Heart left ventricle (tissue), 16 donors: ENCODE measurements around the gene VEGFA. TPM values are rescaled to one million over a fixed set of nuclear protein-coding genes. Genes with fewer than 3 reads are reported as not detected.

Experiments used
- ATAC-seq, 4 donors: fragments of 200-7000 bp; cut with Tn5 transposase; one replicate each; pipeline ENCODE4 v1.9.1; 2020 to 2022; ENCODE audit warnings: moderate library complexity in 4 of 4, mild to moderate bottlenecking in 3 of 4, moderate number of reproducible peaks in 1 of 4
- DNase-seq, 5 donors: peaks; one replicate each; pipeline ENCODE4 v3.0.0-alpha.2; 2020
- H3K27ac ChIP-seq, 12 donors: fragments of 200-600 bp; sonication (generic) in 4 of 12; one replicate each; pipeline versions ENCODE4 v1.5.0 to v1.8.0; 2016 to 2022; ENCODE audit warnings: mild to moderate bottlenecking in 2 of 12
- H3K27me3 ChIP-seq, 9 donors: fragments of 200-600 bp; sonication (generic) in 2 of 9; one replicate each; pipeline versions ENCODE4 v1.5.1 to v1.8.0; 2016 to 2022; ENCODE audit warnings: mild to moderate bottlenecking in 3 of 9
- H3K36me3 ChIP-seq, 9 donors: fragments of 200-600 bp; sonication (generic) in 2 of 9; one replicate each; pipeline versions ENCODE4 v1.5.0 to v1.8.0; 2018 to 2022; ENCODE audit warnings: mild to moderate bottlenecking in 2 of 9
- H3K4me1 ChIP-seq, 12 donors: fragments of 200-600 bp; sonication (generic) in 4 of 12; one replicate each; pipeline versions ENCODE4 v1.5.0 to v1.8.0; 2016 to 2022; ENCODE audit warnings: mild to moderate bottlenecking in 3 of 12
- H3K4me3 ChIP-seq, 12 donors: fragments of 200-600 bp; sonication (generic) in 4 of 12; one replicate each; pipeline versions ENCODE4 v1.5.0 to v1.8.0; 2017 to 2022; ENCODE audit warnings: mild to moderate bottlenecking in 9 of 12, moderate library complexity in 4 of 12
- H3K9me3 ChIP-seq, 12 donors: fragments of 200-600 bp; sonication (generic) in 4 of 12; one replicate each; pipeline versions ENCODE4 v1.5.0 to v1.8.0; 2016 to 2022; ENCODE audit warnings: mild to moderate bottlenecking in 1 of 12
- POLR2A ChIP-seq, 2 donors: fragments of 450-650 bp; IDR thresholded peaks; one replicate each; pipeline ENCODE4 v1.6.1; 2017; ENCODE audit warnings: antibody characterized with exemption in 2 of 2, mild to moderate bottlenecking in 2 of 2, moderate library complexity in 2 of 2
- WGBS, 4 donors: extraction: QIAGEN DNeasy Blood & Tissue Kit in 2 of 4; methylation state at CpG; one replicate each; pipeline versions ENCODE4 v1.1.5 to v1.1.7; 2013 to 2018; 5-methylcytosine and 5-hydroxymethylcytosine counted together
- intact Hi-C, 10 donors: fragments of 100-400 bp; cut with DNase I; formaldehyde crosslinking; loops; one replicate each; pipeline versions ENCODE4 v1.11.1 to v1.14.2; 2022
- polyA plus RNA-seq, 2 donors: library from polyadenylated mRNA; stranded (reverse); fragments of 200-250 nt; gene quantifications; one replicate each; pipeline ENCODE4 v1.2.3, GENCODE V29; 2013
- total RNA-seq, 9 donors: library from RNA; depleted of rRNA in 2 of 9; stranded (reverse); fragments of >200 nt in 2 of 9; fragmentation: NEBNext Ultra II Directional in 3 of 9; extraction: Animal tissue kit (Norgen Biotek cat#: 25700) in 3 of 9; gene quantifications; one replicate each; pipeline versions ENCODE4 v1.1.0 to v1.2.4, GENCODE V29; 2016 to 2023
- TF ChIP-seq, protein P1 (sequence below), 12 donors: fragments of 200-600 bp; sonication (generic) in 4 of 12; IDR thresholded peaks; one replicate each; pipeline versions ENCODE4 v1.5.0 to v1.8.0; 2018 to 2022; ENCODE audit warnings: antibody characterized with exemption in 12 of 12, mild to moderate bottlenecking in 5 of 12
- donor health status: ischemic (EF 13 %, LVEDD 7.1; RV severe dilation, severe dysfunction).
- donor health status: healthy with polysubstance abuse.
- donor health status: DM: no; HTN: yes; CAD: no.
- donor health status: DM: no; HTN: no; CAD: no.
- donor health status: ischemic (EF 25% LVEDD 6.9; RV normal size, moderate dysfunction).
- donor health status: ischemic (EF 25% LVEDD 5.7; RV mildly dilated, moderate dysfunction).
- donor health status: healthy.
- donor health status: DM: yes; HTN: yes; CAD: no.
- donor health status: ischemic (EF 35%, LVEDD 5.7; RV mildly dilated, moderate dysfunction).
- donor health status: nonischemic (EF 11% LVEDD 7.7; RV severe dilation, severe dysfunction).
- donor health status: DM: yes; HTN: yes; CAD: no.
- donor health status: PGD.
- donor health status: ischemic (EF 29% LVEDD 5.4; RV normal size, mild dysfunction).
- donor health status: nonischemic (EF 23%, LVEDD 6.1; RV moderate dilation, normal function).

The VEGFA gene
- total and polyA plus RNA-seq, 11 donors: 83.0 to 254 (median 171) TPM

DNA sequence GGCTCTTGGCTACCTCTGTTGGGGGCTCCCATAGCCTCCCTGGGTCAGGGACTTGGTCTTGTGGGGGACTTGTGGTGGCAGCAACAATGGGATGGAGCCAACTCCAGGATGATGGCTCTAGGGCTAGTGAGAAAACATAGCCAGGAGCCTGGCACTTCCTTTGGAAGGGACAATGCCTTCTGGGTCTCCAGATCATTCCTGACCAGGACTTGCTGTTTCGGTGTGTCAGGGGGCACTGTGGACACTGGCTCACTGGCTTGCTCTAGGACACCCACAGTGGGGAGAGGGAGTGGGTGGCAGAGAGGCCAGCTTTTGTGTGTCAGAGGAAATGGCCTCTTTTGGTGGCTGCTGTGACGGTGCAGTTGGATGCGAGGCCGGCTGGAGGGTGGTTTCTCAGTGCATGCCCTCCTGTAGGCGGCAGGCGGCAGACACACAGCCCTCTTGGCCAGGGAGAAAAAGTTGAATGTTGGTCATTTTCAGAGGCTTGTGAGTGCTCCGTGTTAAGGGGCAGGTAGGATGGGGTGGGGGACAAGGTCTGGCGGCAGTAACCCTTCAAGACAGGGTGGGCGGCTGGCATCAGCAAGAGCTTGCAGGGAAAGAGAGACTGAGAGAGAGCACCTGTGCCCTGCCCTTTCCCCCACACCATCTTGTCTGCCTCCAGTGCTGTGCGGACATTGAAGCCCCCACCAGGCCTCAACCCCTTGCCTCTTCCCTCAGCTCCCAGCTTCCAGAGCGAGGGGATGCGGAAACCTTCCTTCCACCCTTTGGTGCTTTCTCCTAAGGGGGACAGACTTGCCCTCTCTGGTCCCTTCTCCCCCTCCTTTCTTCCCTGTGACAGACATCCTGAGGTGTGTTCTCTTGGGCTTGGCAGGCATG, 9.2 kb downstream of the VEGFA start:
- Histone ChIP-seq H3K4me1 (peaks cover 8 to 98% (median 46%) of the 10 kb centered on the region in 12 donors), H3K9me3 (no peaks in the 10 kb centered on the region), H3K36me3 (peaks cover 8 to 90% (median 79%) of the 10 kb centered on the region in 9 donors), H3K4me3 (no peak overlapping the region), H3K27ac (peak overlapping the region in 8 of 12 donors; percentile 17 to 94 (median 41)), H3K27me3 (no peaks in the 10 kb centered on the region)
- WGBS, 4 donors: 68 to 82% (median 73%) methylated on average over 12 of the region's 12 CpGs
- intact Hi-C loops: loop anchor here in 4 of 10 donors (5.0 to 10.0 kb wide), 3 partner anchors 58 to 466 kb away; partner anchors contain the start of gene HSP90AB1 (in 1 of the 4)
- ATAC-seq (no peak), DNase-seq (no peak)
- TF ChIP-seq, protein P1, sequence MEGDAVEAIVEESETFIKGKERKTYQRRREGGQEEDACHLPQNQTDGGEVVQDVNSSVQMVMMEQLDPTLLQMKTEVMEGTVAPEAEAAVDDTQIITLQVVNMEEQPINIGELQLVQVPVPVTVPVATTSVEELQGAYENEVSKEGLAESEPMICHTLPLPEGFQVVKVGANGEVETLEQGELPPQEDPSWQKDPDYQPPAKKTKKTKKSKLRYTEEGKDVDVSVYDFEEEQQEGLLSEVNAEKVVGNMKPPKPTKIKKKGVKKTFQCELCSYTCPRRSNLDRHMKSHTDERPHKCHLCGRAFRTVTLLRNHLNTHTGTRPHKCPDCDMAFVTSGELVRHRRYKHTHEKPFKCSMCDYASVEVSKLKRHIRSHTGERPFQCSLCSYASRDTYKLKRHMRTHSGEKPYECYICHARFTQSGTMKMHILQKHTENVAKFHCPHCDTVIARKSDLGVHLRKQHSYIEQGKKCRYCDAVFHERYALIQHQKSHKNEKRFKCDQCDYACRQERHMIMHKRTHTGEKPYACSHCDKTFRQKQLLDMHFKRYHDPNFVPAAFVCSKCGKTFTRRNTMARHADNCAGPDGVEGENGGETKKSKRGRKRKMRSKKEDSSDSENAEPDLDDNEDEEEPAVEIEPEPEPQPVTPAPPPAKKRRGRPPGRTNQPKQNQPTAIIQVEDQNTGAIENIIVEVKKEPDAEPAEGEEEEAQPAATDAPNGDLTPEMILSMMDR (IDR thresholded peaks at IDR 0.05): no peak
- no peak for TF ChIP-seq POLR2A (IDR thresholded peaks at IDR 0.05)

DNA sequence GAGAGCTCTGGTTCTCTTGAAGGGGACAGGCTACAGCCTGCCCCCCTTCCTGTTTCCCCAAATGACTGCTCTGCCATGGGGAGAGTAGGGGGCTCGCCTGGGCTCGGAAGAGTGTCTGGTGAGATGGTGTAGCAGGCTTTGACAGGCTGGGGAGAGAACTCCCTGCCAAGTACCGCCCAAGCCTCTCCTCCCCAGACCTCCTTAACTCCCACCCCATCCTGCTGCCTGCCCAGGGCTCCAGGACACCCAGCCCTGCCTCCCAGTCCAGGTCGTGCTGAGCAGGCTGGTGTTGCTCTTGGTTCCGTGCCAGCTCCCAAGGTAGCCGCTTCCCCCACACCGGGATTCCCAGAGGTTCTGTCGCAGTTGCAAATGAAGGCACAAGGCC, 9.8 kb downstream of the VEGFA start:
- H3K27me3 ChIP-seq: no peaks in the 10 kb centered on the region
- TF ChIP-seq, protein P1 (IDR thresholded peaks at IDR 0.05): no peak
- TF ChIP-seq POLR2A (IDR thresholded peaks at IDR 0.05): no peak
- no peak overlapping the region for H3K4me3 ChIP-seq
- ATAC-seq (peak in 3 of 4 donors; percentile 18 to 48 (median 38)), DNase-seq (peak in 3 of 5 donors; percentile 35 to 61 (median 57))
- H3K27ac ChIP-seq: peak overlapping the region in 9 of 12 donors; percentile 14 to 94 (median 46)
- WGBS, 4 donors: 43 to 62% (median 44%) methylated on average over 6 to 8 of the region's 8 CpGs
- H3K9me3 ChIP-seq: no peaks in the 10 kb centered on the region
- peaks cover 8 to 97% (median 85%) of the 10 kb centered on the region in 9 donors for H3K36me3 ChIP-seq
- intact Hi-C loops: loop anchor here in 4 of 10 donors (5.0 to 10.0 kb wide), 3 partner anchors 57 to 465 kb away; partner anchors contain the start of gene HSP90AB1 (in 1 of the 4)
- H3K4me1 ChIP-seq: peaks cover 5 to 95% (median 42%) of the 10 kb centered on the region in 12 donors

DNA sequence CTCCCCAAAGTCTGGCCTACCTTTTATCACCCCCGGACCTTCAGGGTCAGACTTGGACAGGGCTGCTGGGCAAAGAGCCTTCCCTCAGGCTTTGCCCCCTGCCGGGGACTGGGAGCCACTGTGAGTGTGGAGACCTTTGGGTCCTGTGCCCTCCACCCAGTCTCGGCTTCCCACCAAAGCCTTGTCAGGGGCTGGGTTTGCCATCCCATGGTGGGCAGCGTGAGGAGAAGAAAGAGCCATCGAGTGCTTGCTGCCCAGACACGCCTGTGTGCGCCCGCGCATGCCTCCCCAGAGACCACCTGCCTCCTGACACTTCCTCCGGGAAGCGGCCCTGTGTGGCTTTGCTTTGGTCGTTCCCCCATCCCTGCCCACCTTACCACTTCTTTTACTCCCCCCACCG, 10.3 kb downstream of the VEGFA start:
- intact Hi-C loops: no loop called here
- Histone ChIP-seq H3K9me3 (no peaks in the 10 kb centered on the region), H3K27me3 (no peaks in the 10 kb centered on the region), H3K36me3 (peaks cover 8 to 99% (median 90%) of the 10 kb centered on the region in 9 donors), H3K4me3 (no peak overlapping the region), H3K27ac (peak overlapping the region in 8 of 12 donors; percentile 14 to 94 (median 48)), H3K4me1 (peaks cover 4 to 95% (median 37%) of the 10 kb centered on the region in 12 donors)
- TF ChIP-seq, protein P1 (IDR thresholded peaks at IDR 0.05): no peak
- no peak for TF ChIP-seq POLR2A (IDR thresholded peaks at IDR 0.05)
- DNase-seq (no peak), ATAC-seq (no peak)
- WGBS, 4 donors: 82 to 86% (median 84%) methylated on average over 13 of the region's 13 CpGs
